Stimulated activated CD4-positive, alpha-beta T cell treated with anti-CD3 and anti-CD28 coated beads, Interleukin-1b, Interleukin-23, amount 100 ng/mL, for 24 hours (primary cell): ENCODE results near the gene CYSTM1.
"Not testable (repeated sequence)": the region's sequence is repeated elsewhere in the genome, so short reads cannot be mapped to it uniquely, and the experiment has no call there.

Experiments
- DNase-seq, 4 experiments: peaks; one replicate each; pipeline ENCODE4 v3.0.0-alpha.2; 2020; ENCODE audit warnings: low read depth in 4 of 4, low spot score in 1 of 4

The CYSTM1 gene

GRCh38 chr5:140148508-140148907 lies 26.5 kb upstream of the CYSTM1 start:
- no peak for DNase-seq

GRCh38 chr5:140150201-140150600 lies 24.8 kb upstream of the CYSTM1 start:
- DNase-seq = no peak

GRCh38 chr5:140151144-140152021 lies 23.6 kb upstream of the CYSTM1 start:
- no peak for DNase-seq

GRCh38 chr5:140152022-140152999 lies 22.7 kb upstream of the CYSTM1 start:
- no peak for DNase-seq

- DNase-seq = no peak
Measured at GRCh38 chr5:140153255-140153654, 21.7 kb upstream of the CYSTM1 start.

GRCh38 chr5:140153905-140154304 lies 21.1 kb upstream of the CYSTM1 start:
- DNase-seq = no peak

GRCh38 chr5:140154710-140155381 lies 20.1 kb upstream of the CYSTM1 start:
- DNase-seq = not testable (repeated sequence)

- peak; percentile 69 to 83 (median 80) for DNase-seq
Measured at GRCh38 chr5:140157032-140157781, 17.8 kb upstream of the CYSTM1 start.

- no peak for DNase-seq
Measured at GRCh38 chr5:140159014-140159927, 15.7 kb upstream of the CYSTM1 start.

GRCh38 chr5:140162275-140162674 lies 12.7 kb upstream of the CYSTM1 start:
- DNase-seq = no peak

- no peak for DNase-seq
Measured at GRCh38 chr5:140162781-140163180, 12.2 kb upstream of the CYSTM1 start.

GRCh38 chr5:140165101-140165922 lies 9.7 kb upstream of the CYSTM1 start:
- DNase-seq = no peak

GRCh38 chr5:140165923-140166270 lies 9.1 kb upstream of the CYSTM1 start:
- no peak for DNase-seq

- no peak for DNase-seq
Measured at GRCh38 chr5:140166911-140167310, 8.1 kb upstream of the CYSTM1 start.

- DNase-seq = no peak
Measured at GRCh38 chr5:140168371-140168770, 6.6 kb upstream of the CYSTM1 start.

- DNase-seq = no peak
Measured at GRCh38 chr5:140169410-140169809, 5.6 kb upstream of the CYSTM1 start.

GRCh38 chr5:140172483-140172882 lies 2.5 kb upstream of the CYSTM1 start:
- DNase-seq = no peak

- no peak for DNase-seq
Measured at GRCh38 chr5:140174014-140174413, 974 bp upstream of the CYSTM1 start.
